Esophagus squamous epithelium (tissue), 4 donors: Measurements from ENCODE around the gene LRRC74B.

ENCODE experiments used
- POLR2A ChIP-seq, 4 donors: fragments of 450-650 bp; IDR thresholded peaks; one replicate each; pipeline ENCODE4 v1.6.1; 2017; ENCODE audit warnings: antibody characterized with exemption in 4 of 4, mild to moderate bottlenecking in 4 of 4, moderate library complexity in 3 of 4
- TF ChIP-seq, protein P1 (sequence below), 6 experiments: fragments of 450-650 bp in 4 of 6; fragments of 200-600 bp in 2 of 6; sonication (generic) in 2 of 6; IDR thresholded peaks; one replicate each; pipeline ENCODE4 v1.5.1; 2016 to 2019; ENCODE audit warnings: antibody characterized with exemption in 6 of 6, mild to moderate bottlenecking in 4 of 6, moderate library complexity in 4 of 6

DNA sequence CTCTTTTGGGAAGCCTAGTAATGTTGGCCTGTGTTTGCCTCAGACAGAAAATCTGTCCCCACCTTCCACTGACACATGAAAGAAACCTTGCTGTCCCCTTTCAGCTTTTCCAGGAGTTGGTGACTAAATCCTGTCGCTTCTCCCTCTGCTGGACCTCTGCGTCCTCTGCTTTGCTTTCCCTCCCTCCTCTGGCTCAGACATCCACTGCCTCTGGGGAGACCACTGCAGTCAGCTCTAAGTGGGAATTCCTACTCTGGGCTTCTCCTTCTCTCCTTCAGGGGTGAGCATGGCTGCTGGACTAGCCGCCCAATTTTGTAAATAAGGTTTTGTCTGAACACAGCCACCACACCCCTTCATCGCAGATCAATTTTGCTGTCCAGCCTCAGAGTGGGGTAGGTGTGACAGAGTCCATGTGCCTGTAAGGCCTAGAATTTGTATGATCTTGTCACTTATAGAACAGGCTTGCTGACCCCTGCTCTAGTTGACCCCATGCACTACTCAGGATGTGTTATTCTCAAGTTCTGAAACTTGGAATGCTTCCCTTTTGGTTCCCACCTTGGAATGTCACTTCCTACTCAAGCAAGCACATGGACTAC lies 23.0 kb downstream of the LRRC74B start:
- TF ChIP-seq, protein P1, sequence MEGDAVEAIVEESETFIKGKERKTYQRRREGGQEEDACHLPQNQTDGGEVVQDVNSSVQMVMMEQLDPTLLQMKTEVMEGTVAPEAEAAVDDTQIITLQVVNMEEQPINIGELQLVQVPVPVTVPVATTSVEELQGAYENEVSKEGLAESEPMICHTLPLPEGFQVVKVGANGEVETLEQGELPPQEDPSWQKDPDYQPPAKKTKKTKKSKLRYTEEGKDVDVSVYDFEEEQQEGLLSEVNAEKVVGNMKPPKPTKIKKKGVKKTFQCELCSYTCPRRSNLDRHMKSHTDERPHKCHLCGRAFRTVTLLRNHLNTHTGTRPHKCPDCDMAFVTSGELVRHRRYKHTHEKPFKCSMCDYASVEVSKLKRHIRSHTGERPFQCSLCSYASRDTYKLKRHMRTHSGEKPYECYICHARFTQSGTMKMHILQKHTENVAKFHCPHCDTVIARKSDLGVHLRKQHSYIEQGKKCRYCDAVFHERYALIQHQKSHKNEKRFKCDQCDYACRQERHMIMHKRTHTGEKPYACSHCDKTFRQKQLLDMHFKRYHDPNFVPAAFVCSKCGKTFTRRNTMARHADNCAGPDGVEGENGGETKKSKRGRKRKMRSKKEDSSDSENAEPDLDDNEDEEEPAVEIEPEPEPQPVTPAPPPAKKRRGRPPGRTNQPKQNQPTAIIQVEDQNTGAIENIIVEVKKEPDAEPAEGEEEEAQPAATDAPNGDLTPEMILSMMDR (IDR thresholded peaks at IDR 0.05): no peak
- TF ChIP-seq POLR2A (IDR thresholded peaks at IDR 0.05): no peak
